HG02852 (cell line): ENCODE results near the gene SPATA1.

ENCODE experiments used
- ATAC-seq: cut with Tn5 transposase; IDR thresholded peaks from one replicate; pipeline ENCODE4 v1.9.1; 2021; ENCODE audit warnings: mild to moderate bottlenecking, moderate library complexity; ENCODE audit not compliant: unreplicated experiment

The SPATA1 gene, protein sequence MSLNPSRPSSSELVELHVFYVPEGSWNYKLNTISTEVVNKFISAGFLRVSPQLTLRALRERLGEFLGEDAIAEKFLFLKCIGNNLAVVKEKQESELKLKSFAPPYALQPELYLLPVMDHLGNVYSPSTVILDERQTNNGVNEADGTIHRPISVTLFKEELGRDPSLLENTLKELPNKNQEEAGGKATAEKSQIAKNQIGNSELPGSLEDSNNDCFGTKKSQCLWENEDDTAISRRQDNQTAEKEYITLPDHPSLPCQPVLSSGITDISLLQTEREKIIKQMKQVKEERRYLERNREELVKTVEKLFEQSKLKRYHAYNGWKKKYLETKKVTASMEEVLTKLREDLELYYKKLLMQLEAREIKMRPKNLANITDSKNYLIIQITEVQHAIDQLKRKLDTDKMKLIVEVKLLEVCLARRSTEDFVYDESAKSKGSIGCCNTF

DNA sequence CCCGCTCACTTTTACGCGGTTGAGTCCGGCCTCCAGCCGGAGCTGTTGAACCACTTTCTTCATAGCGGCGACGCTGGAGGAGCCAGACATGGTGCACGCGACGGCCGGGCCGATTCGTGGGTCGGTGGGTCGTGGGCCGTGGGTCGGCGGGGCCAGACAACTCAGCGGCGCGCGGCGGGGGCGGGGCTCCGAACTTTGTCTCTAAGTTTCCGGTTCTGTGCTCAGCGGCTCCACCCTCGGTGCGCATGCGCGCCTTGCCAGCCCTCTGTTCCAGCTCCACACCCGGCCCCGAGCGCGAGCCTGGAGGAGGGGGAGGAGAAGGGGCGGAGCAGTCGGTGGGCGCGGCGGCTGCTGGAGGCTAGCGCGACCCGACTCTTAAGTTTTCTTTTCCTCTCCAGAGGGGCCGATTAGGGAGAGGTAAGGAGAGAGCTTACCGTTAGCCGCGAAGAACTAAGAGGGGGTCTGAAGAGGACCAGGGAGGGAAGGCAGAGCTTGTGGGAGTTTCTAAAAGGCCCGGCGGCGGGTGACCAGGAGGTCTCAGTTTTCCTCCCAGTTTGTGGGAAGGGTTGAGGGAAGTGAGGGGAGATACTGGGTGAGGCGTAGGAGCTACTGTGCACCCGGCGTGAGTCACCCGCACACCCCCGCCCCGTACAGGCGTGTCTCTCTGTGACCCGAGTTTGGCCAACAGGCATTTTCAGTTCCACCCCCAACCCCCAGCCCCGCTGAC lies at the start of gene SPATA1, which contains the start of gene GNG5:
TSS of gene SPATA1 (plus strand) at position 385 of the 727 bp plus-strand sequence. CDS start 9,974 bp downstream, outside the sequence.
TSS of gene GNG5 (minus strand) at position 580 of the 727 bp plus-strand sequence. CDS start at position 90, 490 bp downstream.
- ATAC-seq, result peak; percentile 81

DNA sequence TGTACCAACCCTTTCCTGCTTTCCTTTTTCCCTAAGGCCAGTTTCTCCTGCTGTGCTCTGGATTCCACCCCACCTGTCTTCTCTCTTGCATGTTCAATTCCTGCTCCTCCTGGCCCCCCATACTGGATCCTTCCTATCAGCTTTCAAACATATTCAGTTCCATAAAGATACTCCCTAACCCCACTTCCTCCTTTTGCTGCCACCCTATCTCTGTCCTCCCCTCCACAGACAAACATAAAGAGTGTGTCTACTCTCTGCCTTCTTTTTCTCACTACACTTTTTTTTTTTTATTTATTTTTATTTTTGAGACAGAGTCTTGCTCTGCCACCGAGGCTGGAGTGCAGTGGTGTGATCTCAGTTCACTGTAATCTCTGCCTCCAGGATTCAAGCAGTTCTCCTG lies 44.1 kb upstream of the SPATA1 start:
- ATAC-seq, result no peak

DNA sequence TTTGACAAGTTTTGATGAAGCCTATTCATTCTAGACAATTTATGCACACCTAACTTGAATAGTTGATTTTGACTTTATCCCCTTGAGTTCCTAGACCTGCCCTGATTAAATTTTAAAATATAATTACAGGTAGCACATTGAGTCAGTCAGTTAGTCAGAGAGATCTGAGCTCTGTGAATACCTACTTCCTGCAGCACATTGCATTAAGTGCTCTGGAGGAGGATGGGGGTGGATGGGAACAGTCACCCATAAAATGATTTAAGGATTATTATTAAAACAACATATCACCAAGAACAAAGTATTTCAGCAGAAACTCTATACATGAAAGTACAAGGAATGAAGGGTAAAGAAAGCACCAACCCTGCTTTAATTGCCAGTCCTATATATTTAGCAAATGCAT lies 38.9 kb upstream of the SPATA1 start:
- no peak for ATAC-seq

DNA sequence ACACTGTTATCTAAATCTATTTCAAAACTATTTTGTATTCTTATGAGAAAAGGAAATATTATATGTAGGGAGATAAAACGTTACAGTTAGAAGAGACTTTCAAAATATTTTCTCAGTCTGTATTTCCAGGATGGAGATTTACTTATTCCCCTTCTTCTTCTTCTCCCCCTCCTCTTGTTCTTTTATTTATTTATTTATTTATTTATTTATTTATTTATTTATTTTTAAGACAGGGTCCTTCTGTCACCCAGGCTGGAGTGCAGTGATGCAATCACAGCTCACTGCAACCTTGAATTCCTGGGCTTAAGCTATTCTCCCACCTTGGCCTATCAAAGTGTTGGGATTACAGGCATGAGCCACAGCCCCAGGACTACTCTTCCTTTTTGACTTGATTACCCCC lies 30.0 kb upstream of the SPATA1 start:
- no peak for ATAC-seq

DNA sequence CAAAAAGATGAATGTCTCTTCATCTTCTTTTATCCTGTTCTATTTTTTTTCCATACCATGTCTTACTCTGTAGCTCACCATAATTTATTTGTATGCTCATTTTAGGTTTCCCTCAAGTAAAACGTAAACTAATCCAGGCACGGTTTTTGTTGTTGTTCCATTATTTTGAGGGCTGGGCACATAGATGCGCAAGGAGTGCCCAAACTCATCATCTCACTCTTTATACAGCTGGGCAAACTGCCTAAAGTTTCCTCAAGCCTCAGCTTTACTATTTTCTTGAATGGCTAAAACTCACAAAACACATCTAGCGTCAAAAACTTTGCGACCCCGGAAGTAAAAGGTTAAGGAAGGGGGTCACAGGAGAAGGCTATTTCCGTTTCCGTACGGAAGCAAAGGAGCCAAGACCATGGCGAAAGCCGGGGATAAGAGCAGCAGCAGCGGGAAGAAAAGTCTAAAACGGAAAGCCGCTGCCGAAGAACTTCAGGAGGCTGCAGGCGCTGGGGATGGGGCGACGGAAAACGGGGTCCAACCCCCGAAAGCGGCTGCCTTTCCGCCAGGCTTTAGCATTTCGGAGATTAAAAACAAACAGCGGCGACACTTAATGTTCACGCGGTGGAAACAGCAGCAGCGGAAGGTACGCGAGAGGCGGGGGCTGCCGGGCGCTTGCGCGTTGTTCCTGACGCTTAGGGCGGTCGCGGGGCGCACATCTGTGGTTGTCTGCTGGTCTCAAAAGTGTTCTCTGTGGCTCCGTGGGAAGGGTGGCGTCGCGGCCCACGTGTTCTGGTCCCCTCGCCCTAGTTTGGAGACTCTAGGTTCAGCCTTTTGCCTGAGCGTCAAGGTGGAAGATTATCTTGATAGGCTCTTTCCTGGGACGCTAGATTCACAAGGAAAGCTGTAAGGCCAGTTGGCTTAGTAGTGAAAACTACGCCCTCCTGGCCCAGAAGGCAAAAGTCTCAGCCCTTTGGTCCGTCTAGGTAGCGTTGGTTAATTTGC lies 27.0 kb upstream of the SPATA1 start, which contains the start of gene RPF1:
TSS of gene RPF1 (plus strand) at position 391 of the 993 bp plus-strand sequence. CDS start at position 407, 16 bp downstream.
- peak; percentile 97 for ATAC-seq

DNA sequence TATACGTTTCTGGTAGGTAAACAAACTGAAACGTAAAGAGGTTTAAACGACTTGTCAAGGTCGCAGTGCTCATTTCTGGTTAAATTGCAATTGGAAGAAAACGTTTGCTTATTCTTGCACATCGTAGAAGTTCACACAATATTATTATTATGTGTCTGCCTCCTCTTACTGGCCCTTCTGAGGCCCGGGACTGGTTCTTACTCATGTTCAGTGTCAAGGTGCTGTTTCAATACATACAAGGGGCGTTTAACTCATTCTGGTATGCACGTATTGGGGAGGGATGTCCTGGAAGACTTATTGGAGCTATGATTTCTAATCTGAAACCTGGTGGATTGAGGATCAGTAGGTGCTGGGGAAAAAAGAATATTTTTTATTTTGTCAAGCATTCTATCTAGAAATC lies 26.2 kb upstream of the SPATA1 start:
- no peak for ATAC-seq

DNA sequence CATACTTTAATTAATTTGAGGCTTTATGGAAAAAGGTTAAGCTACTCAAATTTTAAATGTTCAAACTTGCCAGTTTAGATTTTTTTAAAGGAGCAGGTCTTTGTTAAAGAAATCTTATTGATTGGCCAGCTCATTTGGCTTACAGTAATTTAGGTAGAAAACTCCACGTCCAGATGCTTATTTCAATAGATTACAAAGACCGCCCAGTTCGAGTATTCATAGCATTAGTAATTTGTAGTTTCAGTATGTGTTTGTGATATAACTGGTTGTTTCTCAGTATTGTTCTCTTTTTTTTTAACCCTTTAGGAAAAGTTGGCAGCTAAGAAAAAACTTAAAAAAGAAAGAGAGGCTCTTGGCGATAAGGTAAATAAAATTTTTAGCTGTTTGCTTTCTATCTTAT lies 25.5 kb upstream of the SPATA1 start:
- ATAC-seq, result peak; percentile 31

DNA sequence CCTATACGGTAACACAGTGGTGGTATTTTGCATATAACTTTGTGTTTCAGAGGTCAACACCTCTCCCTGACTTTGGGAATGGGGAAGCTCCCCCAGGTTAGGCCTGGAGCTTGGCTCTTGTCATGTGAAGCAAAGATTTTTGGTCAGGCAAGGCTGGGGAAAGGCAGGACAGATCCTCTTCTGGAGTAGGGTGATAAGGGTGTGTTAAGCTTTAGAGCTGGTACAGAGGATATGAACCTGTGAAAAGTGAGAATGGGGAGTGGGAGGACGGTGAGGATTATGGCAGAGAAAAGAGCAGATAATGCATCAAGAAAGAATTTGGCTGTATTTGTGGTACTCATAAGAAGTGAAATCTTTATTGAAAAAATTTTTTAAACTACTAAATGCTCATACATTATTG lies 24.9 kb upstream of the SPATA1 start:
- no peak for ATAC-seq

DNA sequence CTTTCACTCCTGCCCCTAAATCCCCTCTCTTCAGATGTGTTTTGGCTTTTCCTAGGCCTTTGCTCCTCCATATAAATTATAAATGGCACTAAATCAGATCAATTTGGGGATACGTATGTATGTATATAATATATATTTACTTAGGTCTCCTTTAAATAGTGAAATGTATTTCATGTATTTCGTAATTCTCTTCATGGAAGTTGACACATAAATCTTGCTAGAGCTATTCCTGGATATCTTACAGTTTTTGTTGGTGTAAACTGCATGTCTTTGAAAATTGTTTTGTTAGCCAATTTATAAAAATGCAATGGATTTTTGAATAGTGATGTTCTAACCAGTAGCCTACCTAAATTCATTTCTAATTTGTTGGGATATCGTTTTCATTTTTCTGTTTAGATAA lies 18.1 kb upstream of the SPATA1 start:
- ATAC-seq, result no peak

DNA sequence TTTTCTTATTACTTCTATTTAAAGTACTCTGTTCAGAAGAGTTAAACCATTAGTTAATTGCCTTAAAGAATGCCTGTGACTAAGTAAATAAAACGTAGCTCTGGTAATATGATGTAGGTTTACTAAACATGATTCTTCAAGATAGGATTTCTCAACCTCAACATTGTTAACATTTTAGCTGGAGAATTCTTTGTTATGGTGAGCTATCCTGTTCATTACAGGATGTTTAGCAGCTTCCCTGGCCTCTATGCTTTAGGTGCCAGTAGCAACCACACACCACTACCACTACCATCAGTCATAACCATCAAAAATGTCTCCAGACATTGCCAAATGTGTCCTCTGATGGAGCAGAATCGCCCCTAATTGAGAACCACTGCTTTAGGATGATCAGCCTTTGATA lies 16.4 kb upstream of the SPATA1 start:
- no peak for ATAC-seq

DNA sequence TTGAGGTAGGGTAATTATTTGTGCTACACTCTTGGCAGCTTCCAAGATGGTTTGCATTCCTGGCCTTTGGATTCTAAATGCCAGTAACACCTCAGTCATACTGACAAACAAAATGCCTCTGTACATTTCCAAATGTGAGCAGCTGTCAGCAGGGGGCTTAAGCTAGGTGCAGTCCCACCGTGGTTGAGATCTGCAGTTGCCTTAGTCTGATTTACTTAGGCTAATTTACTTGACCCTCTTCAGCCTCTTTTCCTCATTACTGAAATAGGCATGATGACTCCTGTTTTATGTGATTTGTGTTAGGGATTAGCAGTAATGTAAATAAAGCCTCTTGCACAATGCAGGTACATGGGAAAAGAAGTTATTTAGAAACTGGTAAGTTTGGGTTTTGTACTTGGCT lies 13.5 kb upstream of the SPATA1 start:
- no peak for ATAC-seq

DNA sequence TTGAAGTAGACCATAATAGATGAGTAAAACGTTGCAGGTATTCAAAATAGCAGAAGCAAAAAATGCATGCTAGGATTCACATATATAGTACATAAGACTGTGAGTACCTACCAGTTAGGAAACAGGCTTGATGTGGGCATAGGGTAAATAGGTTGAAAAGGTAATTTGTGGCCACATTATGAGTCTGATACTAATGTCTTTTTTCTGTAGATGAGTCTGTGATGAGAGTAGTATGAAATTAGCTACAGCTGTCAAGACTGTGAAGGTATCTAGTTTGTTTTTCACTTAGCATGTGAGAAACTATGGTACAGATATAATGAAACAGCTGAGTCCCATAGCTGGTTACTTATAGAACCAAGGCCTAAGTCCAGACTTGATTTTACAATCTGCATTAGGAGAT lies 12.4 kb upstream of the SPATA1 start:
- peak; percentile 47 for ATAC-seq

DNA sequence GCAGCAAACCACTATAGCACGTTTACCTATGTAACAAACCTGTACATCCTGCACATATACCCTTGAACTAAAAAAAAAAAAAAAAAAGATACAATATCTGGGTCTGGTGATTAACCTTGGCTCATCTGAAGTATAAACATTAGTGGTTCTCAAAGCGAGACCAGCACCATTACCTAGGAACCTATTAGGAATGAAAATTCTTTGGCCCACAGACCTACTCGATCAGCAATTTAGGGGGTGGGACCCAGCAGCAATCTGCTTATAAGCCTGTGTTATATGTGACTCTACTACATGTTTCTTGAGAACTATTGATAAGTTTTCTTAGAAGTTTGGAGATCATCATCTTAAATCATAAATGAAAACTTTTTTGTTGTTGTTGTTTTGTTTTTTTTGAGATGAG lies 9.7 kb upstream of the SPATA1 start:
- no peak for ATAC-seq

DNA sequence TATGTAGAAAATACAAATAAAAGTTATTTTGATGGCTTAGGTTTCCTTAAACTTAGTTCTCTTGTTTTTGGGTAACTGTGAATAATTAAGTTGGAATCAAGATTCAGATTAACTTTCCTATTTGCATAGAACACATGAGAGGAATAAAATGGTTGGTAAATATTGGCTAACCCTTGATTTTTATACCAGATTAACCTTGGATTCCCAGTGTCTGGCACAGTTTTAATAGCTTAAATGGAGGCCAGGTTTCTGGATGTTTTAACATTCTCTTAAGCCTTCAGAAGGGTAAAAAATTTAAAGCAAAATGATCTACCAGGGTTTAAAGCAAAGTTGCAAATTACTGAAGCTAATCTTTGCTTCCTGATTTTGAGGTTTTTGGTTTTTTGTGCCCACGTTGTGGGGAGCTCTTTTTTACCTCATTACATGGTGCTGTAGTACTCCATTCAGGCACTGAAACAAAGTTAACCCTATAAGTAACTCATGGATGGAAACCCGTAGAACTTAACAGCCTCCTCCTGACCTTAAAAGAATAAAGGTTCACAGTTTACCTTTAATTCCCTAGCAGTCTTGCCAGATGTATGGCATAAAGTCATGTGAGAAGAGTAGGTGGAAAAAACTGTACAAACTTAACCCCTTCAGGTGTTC lies 8.4 kb upstream of the SPATA1 start:
- no peak for ATAC-seq

DNA sequence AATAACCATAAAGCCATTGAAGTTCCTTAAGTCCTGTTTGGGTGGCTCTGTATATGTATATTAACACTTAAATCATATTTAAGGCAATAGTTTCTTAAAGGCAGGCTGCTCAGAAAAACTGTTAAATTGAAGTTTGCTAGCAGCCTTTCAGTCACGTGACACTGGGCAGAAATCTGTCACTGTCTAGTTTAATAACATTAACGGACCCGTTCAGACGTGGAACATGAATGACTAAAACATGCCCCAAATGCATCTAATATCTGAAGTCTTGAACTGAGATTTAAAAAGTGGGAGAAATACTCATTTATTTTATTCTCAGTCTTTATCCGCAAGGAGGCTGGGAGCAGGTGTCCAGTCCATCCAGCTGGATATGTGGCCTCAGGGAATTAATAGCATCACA lies 3.3 kb upstream of the SPATA1 start:
- ATAC-seq, result no peak

DNA sequence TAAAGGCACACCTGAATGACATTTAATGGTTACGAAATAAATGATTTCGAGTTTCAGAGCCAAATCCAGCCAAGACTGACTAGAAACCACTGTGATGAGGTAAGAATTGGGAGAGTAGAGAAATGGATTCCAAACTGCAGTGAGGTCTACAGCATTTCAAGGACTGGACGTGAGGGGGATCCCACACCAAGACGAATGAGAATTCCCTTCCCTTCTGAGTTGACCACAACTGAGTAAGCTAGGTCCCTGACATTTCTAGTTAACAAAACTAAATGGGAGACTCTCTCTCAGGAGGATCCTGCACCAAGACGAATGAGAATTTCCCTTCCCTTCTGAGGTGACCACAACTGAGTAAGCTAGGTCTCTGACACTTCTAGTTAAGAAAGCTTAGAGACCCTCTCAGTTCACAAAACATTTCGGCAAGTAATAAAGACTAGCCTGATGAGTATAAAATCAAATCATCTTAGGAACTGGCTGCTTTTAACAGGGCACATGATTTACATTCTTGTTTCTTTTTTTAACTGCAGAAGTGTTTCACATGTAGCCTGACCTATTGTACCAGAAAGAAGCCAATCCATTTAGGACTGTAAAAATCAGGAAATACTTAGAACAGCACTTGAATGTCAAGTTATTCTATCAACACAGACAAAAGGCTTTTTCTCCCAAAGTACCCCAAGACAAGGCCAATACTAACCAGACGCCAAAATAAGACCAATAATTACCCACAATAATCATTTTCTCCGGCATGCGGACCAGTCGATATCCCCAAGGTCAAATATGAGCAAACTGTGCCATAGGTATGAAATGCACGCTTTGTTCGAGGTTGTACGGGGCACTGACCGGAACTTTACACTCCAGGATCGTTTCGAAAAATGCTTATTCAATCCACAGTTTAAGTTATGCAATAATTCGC lies 1.4 kb upstream of the SPATA1 start:
- ATAC-seq, result no peak

DNA sequence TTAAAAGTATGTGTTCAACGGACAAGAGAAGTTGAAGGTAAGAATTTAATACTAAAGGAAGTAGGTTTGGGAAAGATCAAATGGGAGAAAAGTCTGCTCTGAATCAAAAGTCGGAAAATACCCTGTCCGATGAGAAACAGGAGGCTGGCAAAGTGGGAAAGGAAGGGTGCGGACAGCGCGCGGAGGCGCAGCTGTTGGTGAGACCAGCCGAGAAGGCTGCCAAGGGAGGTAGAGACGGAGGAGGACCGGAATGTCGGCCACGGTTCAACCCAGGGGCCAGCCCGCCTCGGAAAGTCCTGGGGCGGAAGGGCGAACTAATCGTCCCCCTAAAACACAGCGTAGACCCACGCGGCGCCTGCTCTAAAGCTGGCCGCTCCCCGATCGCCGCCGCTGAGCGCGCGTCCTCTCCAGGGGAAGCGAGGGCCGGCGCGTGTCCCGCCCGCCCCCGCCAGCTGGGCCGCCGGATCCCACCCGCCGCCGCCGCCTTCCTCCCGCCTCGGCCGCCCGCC lies 639 bp upstream of the SPATA1 start:
- peak; percentile 32 for ATAC-seq

DNA sequence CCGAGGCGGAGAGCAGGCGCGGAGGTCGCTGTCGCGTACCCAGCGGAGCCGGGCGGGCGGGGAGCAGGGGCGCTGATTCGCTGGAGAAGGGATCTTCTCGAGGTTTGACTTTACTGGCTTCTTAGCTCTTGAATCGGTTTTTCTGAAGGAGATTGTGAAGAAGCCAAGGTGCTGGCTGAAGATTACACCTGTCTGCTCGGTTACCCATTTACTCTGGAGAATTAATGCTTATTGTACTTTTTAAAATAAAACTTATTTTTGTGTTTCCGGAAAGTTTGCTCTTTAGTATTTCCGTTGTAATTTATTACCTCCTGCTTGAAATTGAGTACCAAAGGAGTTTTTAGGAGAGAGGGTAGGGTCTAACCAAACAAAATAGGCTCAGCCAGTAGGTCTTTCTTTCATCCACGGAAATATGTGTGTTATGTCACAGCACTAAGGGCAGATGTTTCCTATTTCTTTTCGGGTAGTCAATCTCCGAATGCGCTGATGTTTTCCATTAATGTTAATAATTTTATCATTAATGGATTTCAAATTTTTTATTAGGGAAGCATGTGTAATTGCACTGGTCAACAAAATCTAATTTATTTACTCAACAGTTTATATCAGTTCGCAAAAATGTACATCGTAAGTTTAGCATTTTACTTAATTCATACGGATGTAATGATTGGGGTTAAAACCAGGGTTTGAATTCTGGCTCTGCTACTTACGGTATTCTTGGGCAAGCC lies 705 bp downstream of the SPATA1 start:
- ATAC-seq, result no peak
